Mucosa of descending colon (tissue), 3 donors: ENCODE results near the gene SYNM. TPM values are rescaled to one million over a fixed set of nuclear protein-coding genes. Genes with fewer than 3 reads are reported as not detected.

ENCODE experiments used
- ATAC-seq: fragments of 200-7000 bp; cut with Tn5 transposase; one replicate; pipeline ENCODE4 v1.9.1; 2020; ENCODE audit warnings: mild to moderate bottlenecking, moderate library complexity
- DNase-seq, 3 donors: peaks; one replicate each; pipeline ENCODE4 v3.0.0-alpha.2; 2020
- H3K36me3 ChIP-seq: fragments of 200-600 bp; one replicate; pipeline ENCODE4 v1.8.0; 2021; ENCODE audit warnings: low read depth, mild to moderate bottlenecking
- H3K4me1 ChIP-seq: fragments of 200-600 bp; one replicate; pipeline ENCODE4 v1.8.0; 2021; ENCODE audit warnings: low read depth, mild to moderate bottlenecking
- H3K4me3 ChIP-seq: fragments of 200-600 bp; one replicate; pipeline ENCODE4 v1.8.0; 2021; ENCODE audit warnings: mild to moderate bottlenecking
- H3K9me3 ChIP-seq: fragments of 200-600 bp; one replicate; pipeline ENCODE4 v1.8.0; 2021; ENCODE audit warnings: mild to moderate bottlenecking
- CTCF ChIP-seq: fragments of 200-600 bp; IDR thresholded peaks from one replicate; pipeline ENCODE4 v1.8.0; 2022; ENCODE audit warnings: antibody characterized with exemption, mild to moderate bottlenecking
- intact Hi-C, 2 donors: fragments of 100-400 bp; cut with DNase I in 1 of 2; cut with micrococcal nuclease in 1 of 2; formaldehyde crosslinking; loops; one replicate each; pipeline versions ENCODE4 v1.11.0 to v1.11.1; 2022; cut with DNase I, micrococcal nuclease
- total RNA-seq, 3 donors: library from RNA; stranded (reverse); fragmentation: NEBNext Ultra II Directional in 2 of 3; extraction: Animal tissue kit (Norgen Biotek cat#: 25700) in 2 of 3; gene quantifications; one replicate each; pipeline versions ENCODE4 v1.2.1 to v1.2.4, GENCODE V29; 2021 to 2023
- donor health status: DM: no; HTN: no; CAD: no; lungs with moderate emphysema.
- donor health status: DM: no; HTN: no; CAD: no.
- donor health status: DM: no; HTN: yes; CAD: no.

SYNM gene
- total RNA-seq, 3 donors from 2014 or later, result 10.9 to 777 (median 37.0) TPM

- H3K9me3 ChIP-seq, result no peaks in the 10 kb centered on the region
- intact Hi-C loops, result no loop called here
- H3K4me1 ChIP-seq, result no peaks in the 10 kb centered on the region
- H3K36me3 ChIP-seq, result no peaks in the 10 kb centered on the region
- ATAC-seq (no peak), DNase-seq (no peak)
- no peak for TF ChIP-seq CTCF
- H3K4me3 ChIP-seq, result no peak overlapping the region
Measured at GRCh38 chr15:99096173-99096893, 8.5 kb upstream of the SYNM start.

GRCh38 chr15:99096894-99097426 lies 7.9 kb upstream of the SYNM start:
- DNase-seq (no peak), ATAC-seq (no peak)
- Histone ChIP-seq H3K4me1 (no peaks in the 10 kb centered on the region), H3K9me3 (no peaks in the 10 kb centered on the region), H3K36me3 (no peaks in the 10 kb centered on the region), H3K4me3 (no peak overlapping the region)
- TF ChIP-seq CTCF, result no peak
- intact Hi-C loops, result no loop called here

GRCh38 chr15:99097441-99098410 lies 7.2 kb upstream of the SYNM start:
- intact Hi-C loops, result no loop called here
- Histone ChIP-seq H3K4me3 (no peak overlapping the region), H3K4me1 (no peaks in the 10 kb centered on the region), H3K36me3 (no peaks in the 10 kb centered on the region), H3K9me3 (no peaks in the 10 kb centered on the region)
- no peak for ATAC-seq
- no peak for TF ChIP-seq CTCF
- no peak for DNase-seq

- DNase-seq (no peak), ATAC-seq (no peak)
- H3K4me1 ChIP-seq, result no peaks in the 10 kb centered on the region
- H3K9me3 ChIP-seq, result no peaks in the 10 kb centered on the region
- no peak overlapping the region for H3K4me3 ChIP-seq
- H3K36me3 ChIP-seq, result no peaks in the 10 kb centered on the region
- no peak for TF ChIP-seq CTCF
- intact Hi-C loops, result no loop called here
Measured at GRCh38 chr15:99098426-99098825, 6.5 kb upstream of the SYNM start.

GRCh38 chr15:99098991-99099390 lies 5.9 kb upstream of the SYNM start:
- ATAC-seq (no peak), DNase-seq (no peak)
- H3K4me1 ChIP-seq, result no peaks in the 10 kb centered on the region
- H3K36me3 ChIP-seq, result no peaks in the 10 kb centered on the region
- no peak for TF ChIP-seq CTCF
- intact Hi-C loops, result no loop called here
- H3K9me3 ChIP-seq, result no peaks in the 10 kb centered on the region
- no peak overlapping the region for H3K4me3 ChIP-seq
